ENCODE results near the gene LYSMD3. TPM values are rescaled to one million over a fixed set of nuclear protein-coding genes. Genes with fewer than 3 reads are reported as not detected.

The LYSMD3 gene
- total and polyA plus RNA-seq, 9 of the 15 experiments (the other 6 are each of a cell fraction or from before 2014, with no cell fraction given), result 9.5 to 42.3 (median 20.7) TPM

GRCh38 chr5:90494043-90494442, 35.3 kb downstream of the LYSMD3 start (continued):
- TF ChIP-seq ATF6 (CRISPR knock-in tag; IDR thresholded peaks at IDR 0.05), result no peak
- TF ChIP-seq CCNT2 (IDR thresholded peaks at IDR 0.05; ENCODE audit: borderline replicate concordance, extremely low read depth, insufficient read length, low read depth, low read length), result no peak
- no peak for TF ChIP-seq FOXK2 (conservative IDR thresholded peaks at IDR 0.05 in 1 of 2, IDR thresholded peaks at IDR 0.05 in 1 of 2; ENCODE audit: low read depth in 2 of 2)
- no peak for TF ChIP-seq TSC22D4 (tag; IDR thresholded peaks at IDR 0.05)
- TF ChIP-seq RBM25 (IDR thresholded peaks at IDR 0.05; ENCODE audit: low read depth, low read length, severe bottlenecking), result peak; percentile 20
- TF ChIP-seq ZNF408 (CRISPR knock-in tag; IDR thresholded peaks at IDR 0.05; ENCODE audit: low read depth), result no peak
- TF ChIP-seq ILF3 (IDR thresholded peaks at IDR 0.05; ENCODE audit: borderline replicate concordance), result no peak
- no peak for TF ChIP-seq HIVEP1 (CRISPR knock-in tag; IDR thresholded peaks at IDR 0.05)
- peak; percentile 56 for TF ChIP-seq ZNF146 (CRISPR knock-in tag; IDR thresholded peaks at IDR 0.05; ENCODE audit: unreplicated experiment)

DNA sequence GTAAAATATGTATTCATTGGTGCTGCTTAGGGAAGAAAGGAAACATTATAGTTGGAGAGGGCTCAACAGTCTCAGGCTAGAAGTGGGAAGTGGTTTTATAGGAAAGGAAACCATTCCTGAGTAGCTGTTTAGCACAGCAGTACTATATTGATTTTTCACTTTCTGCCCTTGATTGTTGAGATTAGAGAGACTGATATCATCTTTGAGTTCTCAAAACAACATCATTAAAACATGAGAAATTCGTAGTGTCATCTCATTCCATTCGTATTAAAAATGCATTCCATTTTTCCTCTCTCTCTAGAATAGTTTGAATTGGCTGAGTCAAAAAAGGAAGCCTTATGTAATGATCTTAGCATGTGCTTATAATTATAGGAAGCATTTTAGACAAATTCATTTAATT, 40.6 kb downstream of the LYSMD3 start:
- no peak for FAIRE-seq
- no peak for ATAC-seq
- H4K20me1 ChIP-seq (replicated peaks; ENCODE audit: control insufficient read depth, insufficient read depth, low read length), result no peaks in the 10 kb centered on the region
- H3K27ac ChIP-seq (ENCODE audit: extremely low read depth, low read depth, low read length), result no peak overlapping the region
- peaks cover 70% of the 10 kb centered on the region for H3K36me3 ChIP-seq (ENCODE audit: control insufficient read depth, insufficient read depth, low read length)
- no peak overlapping the region for H3K9ac ChIP-seq (ENCODE audit: insufficient read depth in 1 of 2, low read depth in 2 of 2, low read length in 2 of 2)
- no peaks in the 10 kb centered on the region for H3K27me3 ChIP-seq (ENCODE audit: control insufficient read depth in 2 of 2, insufficient read depth in 2 of 2, low read length in 2 of 2)
- POLR2A ChIA-PET, result no interaction called here
- intact Hi-C loops (cut with micrococcal nuclease) (no loop called here), in situ Hi-C loops (cut with MboI) (no loop called here)
- H3K9me3 ChIP-seq (replicated peaks; ENCODE audit: control insufficient read depth, insufficient read depth, low read depth, low read length), result peaks cover 7% of the 10 kb centered on the region; the same call in 1 of the 2 replicates
- no peaks in the 10 kb centered on the region for H3K79me2 ChIP-seq (ENCODE audit: control insufficient read depth, insufficient read depth, low read length)
- 73% methylated on average over 2 of the region's 2 CpGs for WGBS (ENCODE audit: insufficient coverage, low coverage, missing lambda C conversion rate)
- no peak overlapping the region for H3K4me3 ChIP-seq
- no peak for TF ChIP-seq SIRT6 (IDR thresholded peaks at IDR 0.05; ENCODE audit: low read depth, low read length)
- TF ChIP-seq NR2C2 (CRISPR knock-in tag; IDR thresholded peaks at IDR 0.05), result no peak
- no peak for TF ChIP-seq NR2C2 (tag; IDR thresholded peaks at IDR 0.05)
- TF ChIP-seq ZNF311 (CRISPR knock-in tag; IDR thresholded peaks at IDR 0.05), result no peak
- no peak overlapping the region for H3K4me2 ChIP-seq (ENCODE audit: insufficient read depth, low read length)
- H2AFZ ChIP-seq (ENCODE audit: low read depth, low read length), result no peak overlapping the region
- H3K4me1 ChIP-seq (replicated peaks in 1 of 2; ENCODE audit: control insufficient read depth in 2 of 2, insufficient read depth in 2 of 2, low read length in 2 of 2), result no peaks in the 10 kb centered on the region
- no peaks in the 10 kb centered on the region for H3K9me1 ChIP-seq (ENCODE audit: control insufficient read depth, insufficient read depth, low read length)
- BruUV-seq (replicated peaks), result no TSS peak
- DNase-seq (ENCODE audit: extremely low read depth in 1 of 4, low spot score in 3 of 4), result no peak
- CTCF ChIA-PET (ENCODE audit: low intra/inter-chr PET ratio), result no interaction called here

Data from K562 (cell line).